H9 (cell line): Measurements from ENCODE around the gene VRK1. TPM values are rescaled to one million over a fixed set of nuclear protein-coding genes. Genes with fewer than 3 reads are reported as not detected.

Source experiments
- DNase-seq: peaks from one replicate; pipeline ENCODE4 v3.0.0-alpha.2; 2017
- H2AFZ ChIP-seq: one replicate; pipeline ENCODE4 v1.6.1; 2013; ENCODE audit warnings: mild to moderate bottlenecking, low read length, control low read depth, moderate library complexity
- H2AK5ac ChIP-seq: 2 replicates; pipeline ENCODE4 v1.6.1; 2013; ENCODE audit warnings: low read length, control low read depth, mixed read lengths; ENCODE audit not compliant: insufficient read length
- H2BK120ac ChIP-seq: one replicate; pipeline ENCODE4 v1.6.1; 2013; ENCODE audit warnings: low read depth, mild to moderate bottlenecking, low read length, control low read depth, inconsistent platforms; ENCODE audit not compliant: poor library complexity, severe bottlenecking
- H2BK12ac ChIP-seq: 2 replicates; pipeline ENCODE4 v1.6.1; 2013; ENCODE audit warnings: low read length, control low read depth, mixed read lengths, low read depth; ENCODE audit not compliant: insufficient read length
- H2BK15ac ChIP-seq: 2 replicates; pipeline ENCODE4 v1.6.1; 2013; ENCODE audit warnings: low read depth, low read length, control low read depth
- H2BK20ac ChIP-seq: one replicate; pipeline ENCODE4 v1.6.1; 2013; ENCODE audit warnings: low read depth, mild to moderate bottlenecking, low read length, control low read depth, inconsistent platforms; ENCODE audit not compliant: poor library complexity, severe bottlenecking
- H2BK5ac ChIP-seq: 2 replicates; pipeline ENCODE4 v1.6.1; 2013; ENCODE audit warnings: low read length, control low read depth, mixed read lengths; ENCODE audit not compliant: insufficient read length
- H3K14ac ChIP-seq: 2 replicates; pipeline ENCODE4 v1.6.1; 2013; ENCODE audit warnings: low read length, control low read depth; ENCODE audit not compliant: insufficient read depth
- H3K18ac ChIP-seq: 2 replicates; pipeline ENCODE4 v1.6.1; 2013; ENCODE audit warnings: low read depth, mild to moderate bottlenecking, mixed read lengths, low read length, control low read depth; ENCODE audit not compliant: insufficient read length
- H3K23ac ChIP-seq: 2 replicates; pipeline ENCODE4 v1.6.1; 2013; ENCODE audit warnings: low read length, control low read depth, mixed read lengths, low read depth; ENCODE audit not compliant: insufficient read length
- H3K23me2 ChIP-seq: 2 replicates; pipeline ENCODE4 v1.6.1; 2013; ENCODE audit warnings: low read depth, mild to moderate bottlenecking, mixed read lengths, low read length, control low read depth; ENCODE audit not compliant: insufficient read length, poor library complexity, severe bottlenecking
- H3K27ac ChIP-seq: 2 replicates; pipeline ENCODE4 v1.5.1; 2013; ENCODE audit warnings: low read length, control low read depth, mixed read lengths, low read depth; ENCODE audit not compliant: insufficient read length
- H3K27me3 ChIP-seq: 2 replicates; pipeline ENCODE4 v1.6.1; 2013; ENCODE audit warnings: low read length, control low read depth, inconsistent platforms; ENCODE audit not compliant: insufficient read depth
- H3K4ac ChIP-seq: 2 replicates; pipeline ENCODE4 v1.6.1; 2013; ENCODE audit warnings: low read depth, mild to moderate bottlenecking, control low read depth, inconsistent platforms, low read length, moderate library complexity
- H3K4me1 ChIP-seq: 2 replicates; pipeline ENCODE4 v1.6.1; 2013; ENCODE audit warnings: low read length, control low read depth, inconsistent platforms; ENCODE audit not compliant: insufficient read depth
- H3K4me2 ChIP-seq: 2 replicates; pipeline ENCODE4 v1.6.1; 2013; ENCODE audit warnings: low read length, control low read depth, mixed read lengths; ENCODE audit not compliant: insufficient read length, insufficient read depth
- H3K56ac ChIP-seq: 2 replicates; pipeline ENCODE4 v1.6.1; 2013; ENCODE audit warnings: low read depth, mild to moderate bottlenecking, mixed read lengths, low read length, control low read depth; ENCODE audit not compliant: insufficient read length
- H3K79me1 ChIP-seq: 2 replicates; pipeline ENCODE4 v1.6.1; 2013; ENCODE audit warnings: low read depth, mild to moderate bottlenecking, moderate library complexity, low read length, control low read depth, inconsistent platforms; ENCODE audit not compliant: insufficient read depth, poor library complexity, severe bottlenecking
- H3K79me2 ChIP-seq: 2 replicates; pipeline ENCODE4 v1.6.1; 2013; ENCODE audit warnings: low read length, control low read depth, inconsistent platforms; ENCODE audit not compliant: insufficient read depth
- H3K9ac ChIP-seq: 2 replicates; pipeline ENCODE4 v1.6.1; 2013; ENCODE audit warnings: low read length, control low read depth, mixed read lengths; ENCODE audit not compliant: insufficient read length; ENCODE audit errors: extremely low read depth
- H3K9me3 ChIP-seq: one replicate; pipeline ENCODE4 v1.6.1; 2013; ENCODE audit warnings: low read depth, low read length, inconsistent platforms; ENCODE audit not compliant: control insufficient read depth
- H3T11ph ChIP-seq: one replicate; pipeline ENCODE4 v1.6.1; 2013; ENCODE audit warnings: mild to moderate bottlenecking, low read length, control low read depth, inconsistent platforms
- H4K20me1 ChIP-seq: one replicate; pipeline ENCODE4 v1.6.1; 2013; ENCODE audit not compliant: control insufficient read depth, insufficient read length, insufficient read depth
- H4K5ac ChIP-seq: 2 replicates; pipeline ENCODE4 v1.6.1; 2013; ENCODE audit warnings: low read depth, mild to moderate bottlenecking, mixed read lengths, low read length, control low read depth; ENCODE audit not compliant: insufficient read length
- H4K8ac ChIP-seq: replicated peaks from 2 replicates; pipeline ENCODE4 v1.6.1; 2013; ENCODE audit warnings: low read length, control low read depth, mixed read lengths, low read depth; ENCODE audit not compliant: insufficient read length
- H4K91ac ChIP-seq: 2 replicates; pipeline ENCODE4 v1.6.1; 2013; ENCODE audit warnings: low read depth, mild to moderate bottlenecking, moderate library complexity, mixed read lengths, low read length, control low read depth; ENCODE audit not compliant: insufficient read length
- H3K27ac Mint-ChIP-seq, 3 experiments: 2 replicates in 2 of 3; 3 replicates in 1 of 3; pipeline ENCODE4 v1.8.0; 2020 to 2021; ENCODE audit warnings: mixed read lengths in 3 of 3, mild to moderate bottlenecking in 1 of 3, moderate library complexity in 1 of 3
- H3K27me3 Mint-ChIP-seq: 2 replicates; pipeline ENCODE4 v1.8.0; 2021; ENCODE audit warnings: low read depth, mild to moderate bottlenecking, moderate library complexity, mixed read lengths
- H3K36me3 Mint-ChIP-seq, 3 experiments: 2 replicates in 2 of 3; 3 replicates in 1 of 3; pipeline ENCODE4 v1.8.0; 2020 to 2021; ENCODE audit warnings: low read depth in 3 of 3, mixed read lengths in 3 of 3; ENCODE audit not compliant: insufficient read depth in 1 of 3
- H3K4me1 Mint-ChIP-seq, 2 experiments: 2 replicates each; pipeline ENCODE4 v1.8.0; 2020; ENCODE audit warnings: mixed read lengths in 2 of 2
- H3K4me3 Mint-ChIP-seq, 2 experiments: 2 replicates in 1 of 2; 3 replicates in 1 of 2; pipeline ENCODE4 v1.8.0; 2020 to 2021; ENCODE audit warnings: mild to moderate bottlenecking in 2 of 2, mixed read lengths in 2 of 2, moderate library complexity in 1 of 2
- H3K9me3 Mint-ChIP-seq, 2 experiments: 2 replicates in 1 of 2; 3 replicates in 1 of 2; pipeline ENCODE4 v1.8.0; 2020; ENCODE audit warnings: mild to moderate bottlenecking in 2 of 2, mixed read lengths in 2 of 2, moderate library complexity in 1 of 2
- WGBS: extraction: QIAGEN DNeasy Blood & Tissue Kit; methylation state at CpG from one replicate; pipeline ENCODE4 v1.1.7; 2013; ENCODE audit warnings: missing lambda C conversion rate, low lambda C conversion rate, mixed read lengths; ENCODE audit not compliant: insufficient read length; ENCODE audit errors: extremely low coverage; 5-methylcytosine and 5-hydroxymethylcytosine counted together
- total RNA-seq: library from RNA; stranded (reverse); gene quantifications from 2 replicates; pipeline ENCODE4 v1.2.1, GENCODE V29; 2021
- TF ChIP-seq, protein P1 (sequence below): fragments of 200-600 bp; sonication (generic); conservative IDR thresholded peaks from 3 replicates; pipeline ENCODE4 v1.8.0; 2021; ENCODE audit warnings: antibody characterized with exemption, mild to moderate bottlenecking

Gene VRK1
- total RNA-seq, 1 experiment from 2014 or later = 55.7 TPM

DNA sequence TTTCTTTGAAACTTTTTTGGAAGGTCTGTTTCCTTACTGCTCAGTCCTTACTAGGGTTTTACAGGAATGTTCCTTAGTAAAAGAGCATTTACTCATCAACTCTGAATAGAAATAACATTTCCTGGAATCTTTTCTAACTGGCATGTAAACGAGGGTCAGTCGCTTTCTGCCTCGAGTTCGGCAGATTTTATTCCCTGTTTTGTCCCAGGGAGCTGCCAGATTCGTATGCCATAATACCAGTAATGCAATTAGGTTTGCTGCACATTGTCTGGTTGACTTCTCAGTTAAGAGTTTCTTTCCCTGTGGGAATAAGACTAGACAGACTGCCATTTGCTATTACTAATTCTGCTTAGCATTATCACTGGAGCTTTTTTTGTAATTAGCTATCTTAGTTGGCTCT lies 91.9 kb downstream of the VRK1 start:
- H3K79me1 ChIP-seq = no peaks in the 10 kb centered on the region
- Mint-ChIP-seq H3K4me1 (peaks cover 15 to 16% of the 10 kb centered on the region in 2 experiments), H3K27me3 (no peaks in the 10 kb centered on the region), H3K4me3 (no peak overlapping the region), H3K27ac (no peak overlapping the region), H3K9me3 (no peaks in the 10 kb centered on the region), H3K36me3 (peaks cover 0 to 4% (median 3%) of the 10 kb centered on the region in 3 experiments; a peak in 2 of 7 replicates)
- DNase-seq = no peak
- H2BK120ac ChIP-seq = no peak overlapping the region
- H2BK20ac ChIP-seq = no peak overlapping the region
- H3K9me3 ChIP-seq = no peaks in the 10 kb centered on the region
- H3K4ac ChIP-seq = no peak overlapping the region
- no peak overlapping the region for H2BK15ac ChIP-seq
- H2BK5ac ChIP-seq = no peak overlapping the region
- H4K8ac ChIP-seq = no peak overlapping the region
- H3K4me2 ChIP-seq = no peak overlapping the region
- no peak overlapping the region for H4K5ac ChIP-seq
- H2AFZ ChIP-seq = no peak overlapping the region
- H3K27ac ChIP-seq = no peak overlapping the region
- no peak overlapping the region for H3T11ph ChIP-seq
- H4K20me1 ChIP-seq = no peaks in the 10 kb centered on the region
- no peak overlapping the region for H3K14ac ChIP-seq
- H3K9ac ChIP-seq = no peak overlapping the region
- H3K79me2 ChIP-seq = no peaks in the 10 kb centered on the region
- H3K4me1 ChIP-seq = no peaks in the 10 kb centered on the region; the same call in 1 of the 2 replicates
- H3K18ac ChIP-seq = no peak overlapping the region
- TF ChIP-seq, protein P1, sequence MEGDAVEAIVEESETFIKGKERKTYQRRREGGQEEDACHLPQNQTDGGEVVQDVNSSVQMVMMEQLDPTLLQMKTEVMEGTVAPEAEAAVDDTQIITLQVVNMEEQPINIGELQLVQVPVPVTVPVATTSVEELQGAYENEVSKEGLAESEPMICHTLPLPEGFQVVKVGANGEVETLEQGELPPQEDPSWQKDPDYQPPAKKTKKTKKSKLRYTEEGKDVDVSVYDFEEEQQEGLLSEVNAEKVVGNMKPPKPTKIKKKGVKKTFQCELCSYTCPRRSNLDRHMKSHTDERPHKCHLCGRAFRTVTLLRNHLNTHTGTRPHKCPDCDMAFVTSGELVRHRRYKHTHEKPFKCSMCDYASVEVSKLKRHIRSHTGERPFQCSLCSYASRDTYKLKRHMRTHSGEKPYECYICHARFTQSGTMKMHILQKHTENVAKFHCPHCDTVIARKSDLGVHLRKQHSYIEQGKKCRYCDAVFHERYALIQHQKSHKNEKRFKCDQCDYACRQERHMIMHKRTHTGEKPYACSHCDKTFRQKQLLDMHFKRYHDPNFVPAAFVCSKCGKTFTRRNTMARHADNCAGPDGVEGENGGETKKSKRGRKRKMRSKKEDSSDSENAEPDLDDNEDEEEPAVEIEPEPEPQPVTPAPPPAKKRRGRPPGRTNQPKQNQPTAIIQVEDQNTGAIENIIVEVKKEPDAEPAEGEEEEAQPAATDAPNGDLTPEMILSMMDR = no peak
- no peaks in the 10 kb centered on the region for H3K23me2 ChIP-seq
- no peaks in the 10 kb centered on the region for H3K27me3 ChIP-seq
- no peak overlapping the region for H2BK12ac ChIP-seq
- no peak overlapping the region for H2AK5ac ChIP-seq
- no peak overlapping the region for H3K23ac ChIP-seq
- no CpG with 5 or more reads among the region's 5 CpGs for WGBS
- H3K56ac ChIP-seq = no peak overlapping the region
- no peak overlapping the region for H4K91ac ChIP-seq
